PC-3 (cell line): ENCODE data around the gene SUN1. TPM values are rescaled to one million over a fixed set of nuclear protein-coding genes. Genes with fewer than 3 reads are reported as not detected.
A peak's percentile ranks its signal among the peaks of the same experiment; 100 is the strongest.

Experiments used
- ATAC-seq: fragments of 200-7000 bp; cut with Tn5 transposase; 2 replicates; pipeline ENCODE4 v1.9.1; 2020; ENCODE audit warnings: mild to moderate bottlenecking, moderate library complexity
- BruUV-seq: library from RNA; stranded (reverse); fragments of 400-500 nt; replicated peaks from 2 replicates; lab custom pipeline; 2021; lab: Mats Ljungman, UMichigan
- CTCF ChIA-PET: fragments of 300-600 bp; sonication (Branson Sonifier 250); formaldehyde crosslinking; loops from one replicate; lab custom pipeline; 2022; ENCODE audit warnings: antibody characterized with exemption; lab: Charles Lee
- POLR2A ChIA-PET: fragments of 300-600 bp; sonication (Branson Sonifier 250); formaldehyde crosslinking; loops from one replicate; lab custom pipeline; 2022; ENCODE audit warnings: antibody characterized with exemption; ENCODE audit not compliant: unreplicated experiment; lab: Charles Lee
- DNase-seq: peaks from one replicate; pipeline ENCODE4 v3.0.0-alpha.2; 2015
- H2AFZ ChIP-seq: fragments of 300-600 bp; sonication (generic); 2 replicates; pipeline ENCODE4 v1.6.0; 2016; ENCODE audit warnings: antibody characterized with exemption, low read length
- H3F3A ChIP-seq: fragments of 300-600 bp; sonication (generic); one replicate; pipeline ENCODE4 v1.6.0; 2017; ENCODE audit warnings: antibody characterized with exemption, low read length, control low read depth, mild to moderate bottlenecking; ENCODE audit not compliant: unreplicated experiment
- H3K27ac ChIP-seq: fragments of 300-600 bp; sonication (generic); 2 replicates; pipeline ENCODE4 v1.5.1; 2016; ENCODE audit warnings: mild to moderate bottlenecking, low read length
- H3K27me3 ChIP-seq: fragments of 300-600 bp; sonication (generic); 2 replicates; pipeline ENCODE4 v1.6.1; 2016; ENCODE audit warnings: low read length, mixed read lengths
- H3K36me3 ChIP-seq: fragments of 300-600 bp; sonication (generic); 2 replicates; pipeline ENCODE4 v1.6.1; 2016; ENCODE audit warnings: low read depth, mixed run types, low read length, mixed read lengths
- H3K4me1 ChIP-seq: fragments of 300-600 bp; sonication (generic); 2 replicates; pipeline ENCODE4 v1.5.1; 2016; ENCODE audit warnings: low read length; ENCODE audit not compliant: insufficient read depth
- H3K4me2 ChIP-seq: fragments of 300-600 bp; sonication (generic); 2 replicates; pipeline ENCODE4 v1.6.0; 2016; ENCODE audit warnings: low read length
- H3K4me3 ChIP-seq: fragments of 300-600 bp; sonication (generic); 2 replicates; pipeline ENCODE4 v1.5.1; 2016; ENCODE audit warnings: mild to moderate bottlenecking, low read length, mixed read lengths
- H3K79me2 ChIP-seq: fragments of 300-600 bp; sonication (generic); 2 replicates; pipeline ENCODE4 v1.6.1; 2017; ENCODE audit warnings: low read length, mixed read lengths
- H3K9ac ChIP-seq: fragments of 300-600 bp; sonication (generic); 2 replicates; pipeline ENCODE4 v1.6.0; 2016; ENCODE audit warnings: mild to moderate bottlenecking, low read length
- H3K9me2 ChIP-seq: fragments of 300-600 bp; sonication (generic); replicated peaks from 2 replicates; pipeline ENCODE4 v1.6.1; 2016; ENCODE audit warnings: mixed run types, low read length, mixed read lengths
- H3K9me3 ChIP-seq: fragments of 300-600 bp; sonication (generic); 2 replicates; pipeline ENCODE4 v1.6.1; 2016; ENCODE audit warnings: low read length, mixed read lengths
- H4K20me1 ChIP-seq: fragments of 300-600 bp; sonication (generic); 2 replicates; pipeline ENCODE4 v1.6.1; 2016; ENCODE audit warnings: low read length, mixed read lengths
- CTCF ChIP-seq: fragments of 300-600 bp; sonication (generic); conservative IDR thresholded peaks from 2 replicates; pipeline ENCODE4 v1.5.1; 2017; ENCODE audit warnings: antibody characterized with exemption, low read depth, mild to moderate bottlenecking, low read length
- EZH2 ChIP-seq: fragments of 300-600 bp; sonication (generic); IDR thresholded peaks from one replicate; pipeline ENCODE4 v1.6.1; 2017; ENCODE audit warnings: antibody characterized with exemption, mild to moderate bottlenecking, low read length; ENCODE audit not compliant: unreplicated experiment
- EZH2phosphoT487 ChIP-seq: fragments of 300-600 bp; sonication (generic); IDR thresholded peaks from 2 replicates; pipeline ENCODE4 v1.6.1; 2018; ENCODE audit warnings: mild to moderate bottlenecking, antibody characterized with exemption, low read length, borderline replicate concordance
- intact Hi-C: fragments of 100-400 bp; cut with micrococcal nuclease; formaldehyde crosslinking; loops from 2 replicates; pipeline ENCODE4 v1.9.0; 2023
- total RNA-seq: library from RNA; depleted of rRNA; stranded (reverse); fragments of >200 nt; gene quantifications from 2 replicates; pipeline ENCODE4 v1.2.3, GENCODE V29; 2014

SUN1 gene
- total RNA-seq, 1 experiment from 2014 or later = 92.5 TPM

GRCh38 chr7:818031-818699 lies 14.1 kb upstream of the SUN1 start:
- TF ChIP-seq CTCF (peak; percentile 48; the same call in 1 of the 2 replicates), EZH2 (no peak), EZH2phosphoT487 (no peak)
- H3K27ac ChIP-seq = no peak overlapping the region
- no peak overlapping the region for H2AFZ ChIP-seq
- DNase-seq = peak; percentile 63
- peak overlapping the region; percentile 92 for H3K4me2 ChIP-seq
- TSS peak; percentile 31 for BruUV-seq
- H3K27me3 ChIP-seq = no peaks in the 10 kb centered on the region
- no peaks in the 10 kb centered on the region for H3K9me2 ChIP-seq
- peaks cover 52% of the 10 kb centered on the region for H4K20me1 ChIP-seq
- H3K9ac ChIP-seq = peak overlapping the region; percentile 91; the same call in 1 of the 2 replicates
- intact Hi-C loops = loop anchor here (1.0 kb wide), 1 partner anchor 14 kb away; the partner anchor contains the start of gene SUN1
- ATAC-seq = no peak
- H3K4me1 ChIP-seq = peaks cover 26% of the 10 kb centered on the region
- peak overlapping the region; percentile 100 for H3K4me3 ChIP-seq
- ChIA-PET POLR2A (interaction anchor here (0.6 to 1.9 kb wide), 4 partner anchors 14 to 84 kb away, joined by 4 to 6 read pairs (median 5); partner anchors contain the start of gene SUN1), CTCF (interaction anchor here (1.2 kb wide), 1 partner anchor 18 kb away, joined by 3 read pairs; no protein-coding TSS in a partner anchor)
- peaks cover 7% of the 10 kb centered on the region for H3K36me3 ChIP-seq
- H3K9me3 ChIP-seq = no peaks in the 10 kb centered on the region
- H3F3A ChIP-seq = no peaks in the 10 kb centered on the region
- H3K79me2 ChIP-seq = peaks cover 65% of the 10 kb centered on the region

DNA sequence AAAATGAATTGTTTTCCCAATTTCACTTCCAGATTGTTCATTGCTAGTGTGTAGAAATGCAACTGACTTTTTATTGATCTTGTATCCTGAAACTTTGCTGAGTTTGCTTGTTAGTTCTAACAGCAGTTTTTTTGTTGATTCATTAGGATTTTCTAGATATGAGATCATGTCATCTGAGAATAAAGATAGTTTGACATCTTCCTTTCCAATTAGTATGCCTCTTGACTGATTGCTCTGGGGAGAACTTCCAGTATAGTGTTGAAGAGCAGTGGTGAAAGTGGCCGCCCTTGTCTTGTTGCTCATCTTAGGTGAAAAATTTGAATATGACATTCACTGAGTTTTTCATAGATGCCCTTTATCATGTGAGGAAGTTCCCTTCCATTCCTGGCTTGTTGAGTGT lies 11.9 kb upstream of the SUN1 start:
- Histone ChIP-seq H3K27me3 (no peaks in the 10 kb centered on the region), H3K9ac (no peak overlapping the region), H3K4me3 (no peak overlapping the region), H3K79me2 (peaks cover 86% of the 10 kb centered on the region), H2AFZ (no peak overlapping the region), H3K36me3 (peaks cover 15% of the 10 kb centered on the region), H3K9me2 (no peaks in the 10 kb centered on the region), H3K9me3 (no peaks in the 10 kb centered on the region), H3K27ac (no peak overlapping the region), H3F3A (no peaks in the 10 kb centered on the region), H3K4me2 (no peak overlapping the region), H4K20me1 (peaks cover 63% of the 10 kb centered on the region), H3K4me1 (peaks cover 15% of the 10 kb centered on the region)
- ChIA-PET CTCF (no interaction called here), POLR2A (no interaction called here)
- TF ChIP-seq EZH2phosphoT487 = no peak
- TF ChIP-seq CTCF = no peak
- no peak for TF ChIP-seq EZH2
- BruUV-seq = no TSS peak
- no peak for DNase-seq
- intact Hi-C loops = no loop called here
- ATAC-seq = no peak

DNA sequence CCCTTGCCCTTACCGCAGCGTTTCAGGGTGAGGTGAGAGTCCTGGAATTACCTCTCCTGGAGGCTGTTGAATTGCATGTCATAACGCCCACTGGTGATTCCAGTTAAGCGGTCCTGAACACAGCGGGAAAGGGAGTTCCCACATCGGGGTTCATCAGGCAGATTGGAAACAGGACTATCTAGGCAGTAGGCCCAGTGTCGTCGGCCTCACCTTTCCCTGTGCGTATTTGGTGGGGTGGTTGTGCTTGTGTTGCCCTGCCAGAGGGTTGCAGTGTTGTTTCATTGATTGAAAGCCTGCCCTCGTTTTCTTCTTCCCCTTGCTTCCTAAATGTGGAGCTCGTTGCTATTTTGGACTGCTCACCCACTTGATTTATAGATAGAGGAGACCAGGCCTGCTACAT lies 10.6 kb upstream of the SUN1 start:
- H4K20me1 ChIP-seq = peaks cover 65% of the 10 kb centered on the region
- no peak overlapping the region for H3K9ac ChIP-seq
- no TSS peak for BruUV-seq
- no peak overlapping the region for H3K4me2 ChIP-seq
- H3K27ac ChIP-seq = no peak overlapping the region
- H3K9me2 ChIP-seq = no peaks in the 10 kb centered on the region
- ATAC-seq (no peak), DNase-seq (no peak)
- ChIA-PET POLR2A (no interaction called here), CTCF (no interaction called here)
- no peaks in the 10 kb centered on the region for H3K27me3 ChIP-seq
- no peaks in the 10 kb centered on the region for H3K9me3 ChIP-seq
- H3K4me1 ChIP-seq = peaks cover 12% of the 10 kb centered on the region
- no peak overlapping the region for H2AFZ ChIP-seq
- peaks cover 15% of the 10 kb centered on the region for H3K36me3 ChIP-seq
- peaks cover 100% of the 10 kb centered on the region for H3K79me2 ChIP-seq
- TF ChIP-seq EZH2phosphoT487 = no peak
- no peak for TF ChIP-seq CTCF
- TF ChIP-seq EZH2 = no peak
- H3K4me3 ChIP-seq = no peak overlapping the region
- intact Hi-C loops = no loop called here
- H3F3A ChIP-seq = no peaks in the 10 kb centered on the region
